Right lobe of liver (tissue), 4 donors: ENCODE measurements around the gene PRR14.

ENCODE experiments used
- CTCF ChIP-seq, 4 donors: fragments of 200-600 bp in 3 of 4; fragments of 450-650 bp in 1 of 4; IDR thresholded peaks; one replicate each; pipeline versions ENCODE4 v1.5.1 to v1.8.0; 2016 to 2022; ENCODE audit warnings: antibody characterized with exemption in 4 of 4, mild to moderate bottlenecking in 2 of 4
- POLR2A ChIP-seq: fragments of 450-650 bp; IDR thresholded peaks from one replicate; pipeline ENCODE4 v1.6.1; 2017; ENCODE audit warnings: antibody characterized with exemption, mild to moderate bottlenecking
- donor health status: DM: no; HTN: no; CAD: no.
- donor health status: DM: no; HTN: no; CAD: no.
- donor health status: DM: no; HTN: yes; CAD: no.

GRCh38 chr16:30697264-30698138 is 46.7 kb downstream of the PRR14 start:
- TF ChIP-seq CTCF (IDR thresholded peaks at IDR 0.05) (no peak), POLR2A (no peak)
